Spinal cord (tissue), 10 donors: Measurements from ENCODE around the gene IGLL5. TPM values are rescaled to one million over a fixed set of nuclear protein-coding genes. Genes with fewer than 3 reads are reported as not detected.
"Not testable (repeated sequence)": the region's sequence is repeated elsewhere in the genome, so short reads cannot be mapped to it uniquely, and the experiment has no call there.

Source experiments
- DNase-seq, 6 donors: peaks; one replicate each; pipeline versions ENCODE4 v3.0.0 to v3.0.0-alpha.2; 2013 to 2015; ENCODE audit warnings: low spot score in 6 of 6, low read depth in 4 of 6
- H3K27ac ChIP-seq: one replicate; pipeline ENCODE4 v1.5.1; 2013; ENCODE audit warnings: low read depth, low read length, control low read depth
- H3K27me3 ChIP-seq: one replicate; pipeline ENCODE4 v1.6.1; 2013; ENCODE audit warnings: low read length; ENCODE audit not compliant: control insufficient read depth, insufficient read depth
- H3K36me3 ChIP-seq: one replicate; pipeline ENCODE4 v1.6.1; 2013; ENCODE audit warnings: low read length; ENCODE audit not compliant: control insufficient read depth, insufficient read depth
- H3K4me1 ChIP-seq: one replicate; pipeline ENCODE4 v1.6.1; 2013; ENCODE audit warnings: low read length; ENCODE audit not compliant: control insufficient read depth, insufficient read depth
- H3K4me3 ChIP-seq: one replicate; pipeline ENCODE4 v1.5.1; 2013; ENCODE audit warnings: low read depth, low read length, control low read depth
- H3K9me3 ChIP-seq: one replicate; pipeline ENCODE4 v1.6.1; 2013; ENCODE audit warnings: low read length; ENCODE audit not compliant: control insufficient read depth, insufficient read depth
- WGBS: methylation state at CpG from one replicate; pipeline ENCODE4 v1.1.5; 2013; ENCODE audit warnings: missing lambda C conversion rate; ENCODE audit not compliant: insufficient coverage; 5-methylcytosine and 5-hydroxymethylcytosine counted together
- polyA plus RNA-seq, 2 donors: library from polyadenylated mRNA; unstranded; fragments of 120-200 nt; gene quantifications; one replicate each; pipeline ENCODE4 v1.2.1, GENCODE V29; 2013; ENCODE audit not compliant: insufficient read length in 2 of 2
- total RNA-seq, 2 donors: library from RNA; depleted of rRNA in 1 of 2; stranded (reverse); fragments of 120-200 nt in 1 of 2; fragments of >200 nt in 1 of 2; gene quantifications; one replicate each; pipeline versions ENCODE4 v1.2.3 to v1.2.4, GENCODE V29; 2013 to 2014
- donor health status: healthy.

Gene IGLL5
- total and polyA plus RNA-seq, 4 donors, result 0.99 TPM; not detected in 3

DNA sequence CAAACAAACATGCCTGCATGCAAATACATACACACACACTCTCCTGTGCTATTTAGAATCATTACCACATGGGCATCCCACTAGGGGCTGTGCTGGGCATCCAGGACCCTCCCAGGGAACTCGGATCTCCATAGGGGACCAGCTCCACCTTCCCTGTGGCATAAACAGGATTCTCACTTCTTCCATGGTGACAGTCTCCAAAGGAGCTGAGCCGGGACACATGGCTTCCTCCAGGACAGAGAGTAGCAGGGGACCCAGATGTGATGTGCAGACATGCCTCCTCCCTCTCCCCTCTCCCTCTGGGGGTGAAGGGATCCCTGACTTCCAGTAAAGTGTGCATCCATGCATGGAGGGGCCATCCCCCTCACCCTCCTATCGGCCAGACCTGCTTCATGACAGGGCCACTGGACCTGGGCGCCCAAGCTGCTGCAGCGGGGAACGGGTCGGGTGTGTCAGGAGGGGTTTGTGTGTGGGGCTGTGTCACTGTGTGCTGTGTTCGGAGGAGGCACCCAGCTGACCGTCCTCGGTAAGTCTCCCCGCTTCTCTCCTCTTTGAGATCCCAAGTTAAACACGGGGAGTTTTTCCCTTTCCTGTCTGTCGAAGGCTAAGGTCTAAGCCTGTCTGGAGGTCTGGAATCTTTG is 33.4 kb downstream of the IGLL5 start:
- Histone ChIP-seq H3K27me3 (no peaks in the 10 kb centered on the region), H3K4me3 (no peak overlapping the region), H3K4me1 (no peaks in the 10 kb centered on the region), H3K36me3 (no peaks in the 10 kb centered on the region), H3K27ac (no peak overlapping the region), H3K9me3 (no peaks in the 10 kb centered on the region)
- WGBS, result 94% methylated on average over 12 of the region's 13 CpGs
- no peak for DNase-seq

DNA sequence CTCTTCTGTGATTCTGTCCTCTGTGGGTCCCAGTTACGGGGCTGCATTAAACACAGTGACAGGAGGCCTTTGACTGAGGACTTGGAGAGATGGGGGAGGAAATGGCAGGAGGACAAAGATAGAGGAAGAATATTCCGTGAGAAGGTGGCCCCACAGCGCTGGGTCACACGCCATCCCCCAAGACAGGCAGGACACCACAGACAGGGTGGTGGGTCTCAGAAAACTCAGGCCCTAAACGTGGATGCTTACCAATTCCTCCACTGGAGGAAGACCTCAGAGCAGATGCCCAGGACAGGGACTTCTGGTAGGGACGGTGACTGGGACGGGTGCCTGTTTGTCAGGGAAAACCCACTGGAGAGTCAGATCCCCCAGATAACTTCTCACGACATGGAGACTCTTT is 34.0 kb downstream of the IGLL5 start:
- no peak overlapping the region for H3K27ac ChIP-seq
- no peaks in the 10 kb centered on the region for H3K4me1 ChIP-seq
- no peak overlapping the region for H3K4me3 ChIP-seq
- H3K27me3 ChIP-seq, result no peaks in the 10 kb centered on the region
- WGBS, result 77% methylated on average over 8 of the region's 8 CpGs
- no peaks in the 10 kb centered on the region for H3K36me3 ChIP-seq
- no peak for DNase-seq
- no peaks in the 10 kb centered on the region for H3K9me3 ChIP-seq

DNA sequence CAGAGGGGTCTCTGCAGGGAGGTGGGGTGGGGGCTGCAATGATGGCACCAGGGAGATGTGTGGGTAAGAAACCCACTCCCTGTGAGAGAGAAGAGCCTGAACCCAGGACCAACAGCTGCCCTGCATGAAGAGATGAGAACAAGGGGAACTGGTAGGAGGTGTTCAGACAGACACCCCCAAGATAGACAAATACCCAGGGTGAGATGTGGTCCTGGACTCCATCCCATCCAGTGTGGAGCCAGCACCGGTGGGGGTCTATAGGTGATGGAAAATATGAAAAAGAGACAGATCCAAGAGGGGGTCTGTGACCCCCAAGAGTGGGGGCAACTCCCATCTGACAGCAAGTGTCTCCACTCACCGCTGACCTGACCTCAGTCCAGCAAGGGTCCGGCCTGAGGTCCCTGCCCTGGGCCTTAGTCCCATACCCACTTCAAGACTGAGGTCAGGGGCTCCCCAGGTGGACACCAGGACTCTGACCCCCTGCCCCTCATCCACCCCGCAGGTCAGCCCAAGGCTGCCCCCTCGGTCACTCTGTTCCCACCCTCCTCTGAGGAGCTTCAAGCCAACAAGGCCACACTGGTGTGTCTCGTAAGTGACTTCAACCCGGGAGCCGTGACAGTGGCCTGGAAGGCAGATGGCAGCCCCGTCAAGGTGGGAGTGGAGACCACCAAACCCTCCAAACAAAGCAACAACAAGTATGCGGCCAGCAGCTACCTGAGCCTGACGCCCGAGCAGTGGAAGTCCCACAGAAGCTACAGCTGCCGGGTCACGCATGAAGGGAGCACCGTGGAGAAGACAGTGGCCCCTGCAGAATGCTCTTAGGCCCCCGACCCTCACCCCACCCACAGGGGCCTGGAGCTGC is 34.7 kb downstream of the IGLL5 start:
- not testable (repeated sequence) for H3K27me3 ChIP-seq, H3K9me3 ChIP-seq, H3K4me1 ChIP-seq, H3K27ac ChIP-seq, H3K36me3 ChIP-seq, H3K4me3 ChIP-seq, DNase-seq
- 75% methylated on average over 4 of the region's 16 CpGs for WGBS

DNA sequence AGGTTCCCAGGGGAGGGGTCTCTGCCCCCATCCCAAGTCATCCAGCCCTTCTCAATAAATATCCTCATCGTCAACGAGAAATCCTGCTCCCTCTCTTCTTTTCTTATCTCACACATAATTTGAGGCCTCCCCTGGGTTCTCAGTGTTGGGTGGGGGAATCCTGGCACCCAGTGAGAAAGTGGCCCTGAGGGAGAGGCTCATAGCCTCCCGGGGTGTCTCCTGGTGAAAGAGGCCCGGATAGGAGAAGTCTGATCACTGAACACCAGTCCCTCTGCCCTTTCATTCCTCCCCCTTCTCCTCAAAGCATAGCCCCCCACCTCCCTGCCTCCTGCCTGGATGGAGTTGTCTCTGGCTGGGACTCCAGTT is 35.3 kb downstream of the IGLL5 start:
- WGBS, result 83% methylated on average over 1 of the region's 4 CpGs
- DNase-seq, result no peak
- no peaks in the 10 kb centered on the region for H3K27me3 ChIP-seq
- H3K27ac ChIP-seq, result no peak overlapping the region
- no peaks in the 10 kb centered on the region for H3K4me1 ChIP-seq
- no peaks in the 10 kb centered on the region for H3K9me3 ChIP-seq
- no peak overlapping the region for H3K4me3 ChIP-seq
- H3K36me3 ChIP-seq, result no peaks in the 10 kb centered on the region

DNA sequence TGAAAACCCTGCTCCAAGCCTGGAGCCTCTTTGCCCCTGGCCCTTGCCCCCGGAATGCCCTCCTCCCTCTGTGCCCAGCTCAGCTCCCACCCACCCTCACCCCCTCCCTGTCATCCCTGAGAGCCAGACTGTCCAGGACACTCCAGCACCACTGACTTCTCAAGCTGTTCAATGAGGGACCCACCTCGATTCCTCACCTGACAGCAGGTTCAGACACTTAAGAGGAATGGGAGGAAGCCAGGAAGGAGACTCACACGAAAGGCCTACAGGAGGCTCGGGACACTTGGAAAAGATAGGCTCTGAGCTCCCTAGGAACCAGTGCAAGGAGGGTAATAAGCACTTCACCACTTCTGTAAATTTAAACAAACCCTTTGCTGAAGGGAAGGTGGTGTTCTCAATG is 35.8 kb downstream of the IGLL5 start:
- 88% methylated on average over 1 of the region's 4 CpGs for WGBS
- H3K9me3 ChIP-seq, result no peaks in the 10 kb centered on the region
- no peak overlapping the region for H3K27ac ChIP-seq
- no peaks in the 10 kb centered on the region for H3K4me1 ChIP-seq
- no peak overlapping the region for H3K4me3 ChIP-seq
- H3K36me3 ChIP-seq, result no peaks in the 10 kb centered on the region
- no peak for DNase-seq
- H3K27me3 ChIP-seq, result no peaks in the 10 kb centered on the region

DNA sequence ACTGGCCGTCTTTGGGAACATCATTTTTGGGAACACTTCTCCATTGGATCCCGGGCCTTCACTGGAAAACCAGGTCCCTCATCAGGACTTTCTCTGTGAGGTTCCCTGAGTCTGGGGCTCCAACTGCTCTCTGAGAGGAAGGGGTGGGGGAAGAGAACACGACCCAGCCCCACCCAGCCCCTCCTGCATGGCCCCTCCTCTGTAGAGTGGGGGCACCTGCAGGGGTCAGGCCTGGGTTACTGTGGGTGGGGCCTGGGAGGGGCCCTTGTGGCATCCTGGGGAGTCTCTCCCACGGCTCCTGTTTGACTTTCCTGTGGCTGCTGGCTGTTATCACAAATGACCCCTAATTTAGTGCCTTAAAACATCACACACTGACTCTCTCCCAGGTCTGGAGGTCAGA is 36.3 kb downstream of the IGLL5 start:
- no peak for DNase-seq
- no peaks in the 10 kb centered on the region for H3K36me3 ChIP-seq
- no peak overlapping the region for H3K4me3 ChIP-seq
- H3K27ac ChIP-seq, result no peak overlapping the region
- H3K9me3 ChIP-seq, result no peaks in the 10 kb centered on the region
- no peaks in the 10 kb centered on the region for H3K4me1 ChIP-seq
- H3K27me3 ChIP-seq, result no peaks in the 10 kb centered on the region
- 78% methylated on average over 3 of the region's 4 CpGs for WGBS

DNA sequence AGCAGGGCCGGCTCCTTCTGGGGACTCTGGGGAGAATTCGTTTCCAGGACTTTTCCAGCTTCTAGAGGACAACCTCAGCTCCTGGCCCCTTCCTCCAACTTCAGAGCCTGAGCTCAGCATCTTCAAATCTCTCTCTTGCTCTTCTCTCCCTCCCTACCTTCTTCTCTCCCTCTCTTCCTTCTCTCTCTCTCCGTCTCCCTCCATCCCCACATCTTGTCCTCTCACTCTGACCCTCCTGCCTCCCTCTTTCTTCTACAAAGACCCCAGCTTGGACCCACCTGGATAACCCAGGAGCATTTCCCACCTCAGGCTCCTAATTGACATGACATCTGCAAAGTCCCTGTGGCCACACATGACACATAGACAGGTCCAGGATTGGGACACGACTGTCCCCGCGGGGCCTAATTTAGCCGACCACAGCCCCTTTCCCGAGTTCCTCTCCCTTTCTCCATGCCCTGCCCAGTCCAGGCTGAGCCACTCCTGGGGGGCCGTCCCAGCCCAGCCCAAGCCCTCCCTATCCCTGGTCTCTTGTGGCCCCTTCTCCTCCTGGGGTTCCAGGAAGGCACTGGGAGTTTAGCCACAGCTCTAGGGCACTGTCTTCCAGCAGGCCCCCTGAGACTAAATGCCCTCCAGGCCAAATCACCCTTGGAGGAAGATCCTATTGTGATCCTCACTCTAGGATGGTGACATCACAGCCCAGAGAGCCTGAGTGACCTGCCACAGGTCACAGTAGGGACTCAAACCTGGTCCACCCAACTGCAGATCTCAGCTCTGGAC is 36.9 kb downstream of the IGLL5 start:
- no peak for DNase-seq
- no peak overlapping the region for H3K27ac ChIP-seq
- no peaks in the 10 kb centered on the region for H3K4me1 ChIP-seq
- H3K27me3 ChIP-seq, result no peaks in the 10 kb centered on the region
- H3K36me3 ChIP-seq, result no peaks in the 10 kb centered on the region
- H3K4me3 ChIP-seq, result no peak overlapping the region
- 81% methylated on average over 9 of the region's 9 CpGs for WGBS
- H3K9me3 ChIP-seq, result no peaks in the 10 kb centered on the region

DNA sequence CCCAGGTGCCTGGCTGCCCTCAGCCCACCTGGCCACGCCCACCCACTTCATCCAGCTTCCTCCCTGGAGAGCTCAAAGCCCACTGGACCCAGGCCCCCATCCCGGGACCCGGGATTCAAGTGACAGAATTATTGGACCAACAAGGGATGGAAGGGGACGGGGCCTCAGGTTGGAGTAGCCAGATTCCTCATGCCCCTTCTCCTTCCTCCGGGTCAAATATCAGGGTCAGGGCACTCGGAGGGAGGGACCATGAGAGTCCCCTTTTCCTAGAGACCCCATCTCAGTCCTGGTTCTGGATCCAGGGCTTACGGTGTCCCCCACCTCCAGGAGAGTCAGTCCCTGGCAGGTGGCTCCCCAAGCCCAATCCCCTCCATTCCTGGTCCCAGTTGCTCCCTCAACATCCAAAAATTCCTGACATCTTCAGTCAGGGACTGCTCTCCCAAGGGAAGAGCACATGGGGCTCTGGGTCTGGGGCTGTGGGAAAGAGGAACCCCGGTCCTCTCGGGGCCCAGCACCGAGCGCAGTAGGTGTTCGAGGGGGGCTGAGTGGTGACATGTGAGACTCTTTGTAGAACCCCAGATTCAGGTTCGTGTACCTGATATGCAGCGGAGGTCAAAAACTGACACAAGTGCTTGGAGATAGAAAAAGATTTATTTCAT is 37.7 kb downstream of the IGLL5 start:
- H3K4me1 ChIP-seq, result no peaks in the 10 kb centered on the region
- no peak overlapping the region for H3K27ac ChIP-seq
- no peaks in the 10 kb centered on the region for H3K27me3 ChIP-seq
- no peak overlapping the region for H3K4me3 ChIP-seq
- H3K36me3 ChIP-seq, result no peaks in the 10 kb centered on the region
- H3K9me3 ChIP-seq, result no peaks in the 10 kb centered on the region
- DNase-seq, result no peak
- WGBS, result 92% methylated on average over 12 of the region's 14 CpGs

DNA sequence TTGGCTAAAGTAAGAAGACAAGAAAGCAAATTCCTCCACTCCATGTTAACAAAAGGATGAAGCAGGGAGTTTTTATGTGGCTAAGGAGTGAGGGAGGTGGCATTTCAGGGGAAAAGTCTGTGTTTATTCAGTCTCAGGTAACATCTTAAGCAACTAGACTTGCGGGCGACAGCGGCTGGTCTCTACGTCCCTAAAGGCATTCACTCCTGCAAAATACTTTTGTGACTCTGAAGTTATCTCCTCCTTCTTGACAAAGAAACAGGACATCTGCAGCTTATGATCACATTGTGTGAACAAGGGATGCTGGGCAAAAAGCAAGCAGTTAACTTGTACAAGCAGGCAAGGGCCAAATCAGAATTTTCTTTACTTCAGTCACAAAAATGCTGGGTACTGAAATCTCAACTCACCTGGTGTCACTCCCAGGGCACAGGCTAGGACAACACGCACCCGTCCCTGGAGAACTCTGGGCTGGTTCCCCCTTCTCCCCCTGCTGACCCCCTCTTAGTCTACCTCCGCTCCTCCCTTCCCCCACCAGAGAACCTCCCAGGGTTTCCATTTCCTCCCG is 38.3 kb downstream of the IGLL5 start:
- H3K27ac ChIP-seq, result no peak overlapping the region
- no peaks in the 10 kb centered on the region for H3K36me3 ChIP-seq
- H3K4me3 ChIP-seq, result no peak overlapping the region
- WGBS, result 71% methylated on average over 6 of the region's 8 CpGs
- no peaks in the 10 kb centered on the region for H3K27me3 ChIP-seq
- no peaks in the 10 kb centered on the region for H3K9me3 ChIP-seq
- DNase-seq, result no peak
- no peaks in the 10 kb centered on the region for H3K4me1 ChIP-seq
